K562 (cell line): Measurements from ENCODE around the gene GRIK3. TPM values are rescaled to one million over a fixed set of nuclear protein-coding genes. Genes with fewer than 3 reads are reported as not detected.

Source experiments
- ATAC-seq: fragments of 200-7000 bp; cut with Tn5 transposase; 3 replicates; pipeline ENCODE4 v1.9.1; 2020; ENCODE audit warnings: moderate library complexity
- BruUV-seq: library from RNA; stranded (reverse); fragments of 400-500 nt; replicated peaks from 2 replicates; lab custom pipeline; 2021; lab: Mats Ljungman, UMichigan
- CTCF ChIA-PET: fragments of 300-600 bp; formaldehyde crosslinking; extraction: SDS; loops from one replicate; lab custom pipeline; 2021; ENCODE audit warnings: low intra/inter-chr PET ratio; lab: Yijun Ruan, JAX
- POLR2A ChIA-PET: fragments of 300-600, 350-650 bp; sonication (Branson Sonifier 250); formaldehyde crosslinking; extraction: SDS; loops from one replicate; lab custom pipeline; 2021; ENCODE audit warnings: antibody characterized with exemption, inconsistent platforms; lab: Yijun Ruan, JAX
- DNase-seq, 4 experiments: peaks; one replicate each; pipeline versions ENCODE4 v3.0.0 to v3.0.0-alpha.2; 2011 to 2018; ENCODE audit warnings: low spot score in 3 of 4, mixed read lengths in 3 of 4; ENCODE audit errors: extremely low read depth in 1 of 4
- FAIRE-seq: peaks from 2 replicates; lab custom pipeline; 2011; peaks lifted over from hg19 to GRCh38; lab: Jason Lieb, UNC
- H2AFZ ChIP-seq: 2 replicates; pipeline ENCODE4 v1.6.0; 2011; ENCODE audit warnings: low read depth, low read length, control low read depth, inconsistent platforms
- H3K27ac ChIP-seq: fragments of 200-600 bp; 3 replicates; pipeline ENCODE4 v1.8.0; 2011; ENCODE audit warnings: low read depth, mild to moderate bottlenecking, control low read depth, inconsistent platforms, low read length, moderate library complexity, mixed read lengths; ENCODE audit errors: extremely low read depth
- H3K27me3 ChIP-seq, 2 experiments: fragments of 300-600 bp in 1 of 2; 2 replicates in 1 of 2; 3 replicates in 1 of 2; pipeline versions ENCODE4 v1.6.0 to v1.8.0; 2011; ENCODE audit warnings: inconsistent platforms in 2 of 2, low read length in 2 of 2, mild to moderate bottlenecking in 1 of 2, mixed read lengths in 1 of 2, moderate library complexity in 1 of 2; ENCODE audit not compliant: control insufficient read depth in 2 of 2, insufficient read depth in 2 of 2
- H3K36me3 ChIP-seq: fragments of 300-600 bp; 3 replicates; pipeline ENCODE4 v1.8.0; 2011; ENCODE audit warnings: mild to moderate bottlenecking, low read length, inconsistent platforms; ENCODE audit not compliant: control insufficient read depth, insufficient read depth
- H3K4me1 ChIP-seq, 2 experiments: fragments of 200-600 bp in 1 of 2; replicated peaks in 1 of 2; 2 replicates in 1 of 2; 3 replicates in 1 of 2; pipeline versions ENCODE4 v1.5.1 to v1.8.0; 2011; ENCODE audit warnings: inconsistent platforms in 2 of 2, low read length in 2 of 2, mild to moderate bottlenecking in 1 of 2, mixed read lengths in 1 of 2, moderate library complexity in 1 of 2; ENCODE audit not compliant: control insufficient read depth in 2 of 2, insufficient read depth in 2 of 2
- H3K4me2 ChIP-seq: 2 replicates; pipeline ENCODE4 v1.6.1; 2011; ENCODE audit warnings: low read length, control low read depth, inconsistent platforms, mixed read lengths; ENCODE audit not compliant: insufficient read depth
- H3K4me3 ChIP-seq: fragments of 200-600 bp; sonication (generic), shearing (Covaris generic); 2 replicates; pipeline ENCODE4 v1.5.1; 2016; ENCODE audit warnings: control low read depth, inconsistent platforms
- H3K79me2 ChIP-seq: fragments of 200-600 bp; 3 replicates; pipeline ENCODE4 v1.8.0; 2011; ENCODE audit warnings: low read length, inconsistent platforms; ENCODE audit not compliant: control insufficient read depth, insufficient read depth
- H3K9ac ChIP-seq, 2 experiments: 2 replicates each; pipeline versions ENCODE4 v1.6.0 to v1.6.1; 2011; ENCODE audit warnings: low read depth in 2 of 2, low read length in 2 of 2, control low read depth in 1 of 2, inconsistent platforms in 1 of 2, mild to moderate bottlenecking in 1 of 2, mixed read lengths in 1 of 2; ENCODE audit not compliant: insufficient read depth in 1 of 2
- H3K9me1 ChIP-seq: one replicate; pipeline ENCODE4 v1.6.0; 2011; ENCODE audit warnings: inconsistent platforms, mild to moderate bottlenecking, low read length, moderate library complexity; ENCODE audit not compliant: control insufficient read depth, insufficient read depth
- H3K9me3 ChIP-seq: replicated peaks from 2 replicates; pipeline ENCODE4 v1.5.1; 2011; ENCODE audit warnings: low read depth, low read length, inconsistent platforms; ENCODE audit not compliant: control insufficient read depth, insufficient read depth
- H4K20me1 ChIP-seq: replicated peaks from 2 replicates; pipeline ENCODE4 v1.6.1; 2011; ENCODE audit warnings: low read length, inconsistent platforms, mixed read lengths; ENCODE audit not compliant: control insufficient read depth, insufficient read depth
- CHD1 ChIP-seq: fragments of 200-600 bp; sonication (generic); IDR thresholded peaks from one replicate; pipeline ENCODE4 v1.6.1; 2012; ENCODE audit warnings: mild to moderate bottlenecking, moderate library complexity, low read length, inconsistent platforms
- ELK3 ChIP-seq: fragments of 450-650 bp; formaldehyde crosslinking; IDR thresholded peaks from 2 replicates; pipeline ENCODE4 v1.4.0; 2020; ENCODE audit warnings: mild to moderate bottlenecking
- FOXJ3 ChIP-seq: sonication (generic); formaldehyde crosslinking; IDR thresholded peaks from 2 replicates; pipeline ENCODE4 v1.4.0; 2020; ENCODE audit warnings: mild to moderate bottlenecking, missing genetic modification reagents
- GATAD2A ChIP-seq: fragments of 450-650 bp; IDR thresholded peaks from 2 replicates; pipeline ENCODE4 v1.6.1; 2017
- HOXB6 ChIP-seq: fragments of 250-450 bp; sonication (Bioruptor Pico); IDR thresholded peaks from 2 replicates; pipeline ENCODE4 v1.5.1; 2022; ENCODE audit warnings: mild to moderate bottlenecking, borderline replicate concordance
- JUNB ChIP-seq: fragments of 450-650 bp; formaldehyde crosslinking; conservative IDR thresholded peaks from 2 replicates; pipeline ENCODE4 v1.4.0; 2020; ENCODE audit warnings: mild to moderate bottlenecking
- KLF16 ChIP-seq: IDR thresholded peaks from 2 replicates; pipeline ENCODE4 v1.6.1; 2016; ENCODE audit warnings: antibody characterized with exemption
- PRDM10 ChIP-seq: fragments of 450-650 bp; IDR thresholded peaks from 2 replicates; pipeline ENCODE4 v1.6.1; 2018; ENCODE audit not compliant: partially characterized antibody
- ZFP1 ChIP-seq: fragments of 450-650 bp; formaldehyde crosslinking; IDR thresholded peaks from 2 replicates; pipeline ENCODE4 v1.4.0; 2020; ENCODE audit warnings: mild to moderate bottlenecking, mixed read lengths
- ZFX ChIP-seq: sonication (generic); formaldehyde crosslinking; IDR thresholded peaks from 2 replicates; pipeline ENCODE4 v1.8.0; 2022; ENCODE audit warnings: mild to moderate bottlenecking, missing genetic modification reagents, moderate library complexity
- ZNF696 ChIP-seq: fragments of 250-450 bp; sonication (Bioruptor Pico); conservative IDR thresholded peaks from 2 replicates; pipeline ENCODE4 v1.4.0; 2020; ENCODE audit warnings: mild to moderate bottlenecking, moderate library complexity
- WGBS: fragments of 100-300 bp; shearing (Covaris generic); methylation state at CpG from one replicate; pipeline ENCODE4 v1.1.6; 2016; ENCODE audit warnings: low coverage, mixed read lengths; ENCODE audit not compliant: insufficient coverage; ENCODE audit errors: missing lambda C conversion rate; 5-methylcytosine and 5-hydroxymethylcytosine counted together
- in situ Hi-C: fragments of 300-500 bp; cut with MboI; formaldehyde crosslinking; loops from 4 replicates; pipeline ENCODE4 v1.15.0; 2018; ENCODE audit warnings: inconsistent platforms, mixed read lengths
- intact Hi-C: fragments of 100-400 bp; cut with micrococcal nuclease; formaldehyde crosslinking; loops from 2 replicates; pipeline ENCODE4 v1.14.2; 2022
- polyA plus RNA-seq, 8 experiments: library from polyadenylated mRNA; depleted of rRNA in 4 of 8; stranded (reverse) in 5 of 8; unstranded in 3 of 8; fragments of >200 nt; fragmentation: Nextera tagmentation in 2 of 8; fragmentation: Illumina TruSeq in 1 of 8; extraction: Ambion mirVana in 2 of 8; extraction: Trizol in 1 of 8; gene quantifications; 2 replicates each; pipeline versions ENCODE4 v1.2.1 to v1.2.3, GENCODE V29; 2011 to 2014; ENCODE audit warnings: inconsistent platforms in 1 of 8, missing spikeins in 1 of 8
- total RNA-seq, 7 experiments: library from RNA; depleted of rRNA in 6 of 7; stranded (reverse); fragments of >200 nt in 6 of 7; fragmentation: Illumina TruSeq in 2 of 7; extraction: Trizol in 2 of 7; gene quantifications; 2 replicates each; pipeline versions ENCODE4 v1.2.1 to v1.2.3, GENCODE V29; 2011 to 2021; ENCODE audit warnings: low replicate concordance in 1 of 7
- TF ChIP-seq, protein P1 (sequence below): fragments of 450-650 bp; IDR thresholded peaks from 2 replicates; pipeline ENCODE4 v1.6.1; 2017; ENCODE audit warnings: antibody characterized with exemption, mild to moderate bottlenecking
- TF ChIP-seq, protein P2 (sequence below): fragments of 200-400 bp; formaldehyde crosslinking; IDR thresholded peaks from 2 replicates; pipeline ENCODE4 v1.6.1; 2017; ENCODE audit warnings: mild to moderate bottlenecking, low read depth, low read length, moderate library complexity

The GRIK3 gene
- total and polyA plus RNA-seq, 9 of the 15 experiments (the other 6 are each of a cell fraction or from before 2014, with no cell fraction given) = not detected

DNA sequence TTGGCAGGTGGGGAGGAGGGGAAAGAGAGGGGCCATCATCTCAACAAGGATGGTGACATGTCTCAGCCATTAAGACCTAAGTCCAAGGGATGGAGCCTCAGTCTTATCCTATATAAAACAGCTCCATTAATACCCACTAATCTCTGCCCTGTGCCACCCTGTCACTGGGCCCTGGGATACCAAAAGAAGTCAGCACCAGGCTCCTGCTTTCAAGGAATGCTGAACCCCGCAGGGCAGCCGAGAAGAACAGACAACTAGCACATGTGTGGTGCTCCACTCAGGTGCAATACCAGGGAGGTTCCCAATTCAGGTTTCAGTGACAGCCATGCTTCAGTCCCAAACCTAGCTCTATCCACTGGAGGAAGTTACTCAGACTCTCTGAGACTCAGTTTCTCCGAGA is 128.4 kb downstream of the GRIK3 start:
- no peaks in the 10 kb centered on the region for H3K36me3 ChIP-seq
- POLR2A ChIA-PET = no interaction called here
- no peak for FAIRE-seq
- H3K4me1 ChIP-seq = no peaks in the 10 kb centered on the region
- H3K4me3 ChIP-seq = no peak overlapping the region
- no peaks in the 10 kb centered on the region for H3K79me2 ChIP-seq
- DNase-seq = no peak
- H3K4me2 ChIP-seq = no peak overlapping the region
- in situ Hi-C loops = no loop called here
- ATAC-seq = no peak
- H4K20me1 ChIP-seq = peaks cover 4% of the 10 kb centered on the region
- CTCF ChIA-PET = no interaction called here
- no peak overlapping the region for H3K27ac ChIP-seq
- 0 out of 5 replicates have a peak, but pooled peaks cover 0 to 6% of the 10 kb centered on the region in 2 experiments for H3K27me3 ChIP-seq
- no peak overlapping the region for H3K9ac ChIP-seq
- no peak overlapping the region for H2AFZ ChIP-seq
- no peaks in the 10 kb centered on the region for H3K9me3 ChIP-seq
- intact Hi-C loops = no loop called here
- no peaks in the 10 kb centered on the region for H3K9me1 ChIP-seq
- 0% methylated on average over 3 of the region's 3 CpGs for WGBS
- BruUV-seq = no TSS peak
- TF ChIP-seq KLF16 = no peak
- TF ChIP-seq, protein P1, sequence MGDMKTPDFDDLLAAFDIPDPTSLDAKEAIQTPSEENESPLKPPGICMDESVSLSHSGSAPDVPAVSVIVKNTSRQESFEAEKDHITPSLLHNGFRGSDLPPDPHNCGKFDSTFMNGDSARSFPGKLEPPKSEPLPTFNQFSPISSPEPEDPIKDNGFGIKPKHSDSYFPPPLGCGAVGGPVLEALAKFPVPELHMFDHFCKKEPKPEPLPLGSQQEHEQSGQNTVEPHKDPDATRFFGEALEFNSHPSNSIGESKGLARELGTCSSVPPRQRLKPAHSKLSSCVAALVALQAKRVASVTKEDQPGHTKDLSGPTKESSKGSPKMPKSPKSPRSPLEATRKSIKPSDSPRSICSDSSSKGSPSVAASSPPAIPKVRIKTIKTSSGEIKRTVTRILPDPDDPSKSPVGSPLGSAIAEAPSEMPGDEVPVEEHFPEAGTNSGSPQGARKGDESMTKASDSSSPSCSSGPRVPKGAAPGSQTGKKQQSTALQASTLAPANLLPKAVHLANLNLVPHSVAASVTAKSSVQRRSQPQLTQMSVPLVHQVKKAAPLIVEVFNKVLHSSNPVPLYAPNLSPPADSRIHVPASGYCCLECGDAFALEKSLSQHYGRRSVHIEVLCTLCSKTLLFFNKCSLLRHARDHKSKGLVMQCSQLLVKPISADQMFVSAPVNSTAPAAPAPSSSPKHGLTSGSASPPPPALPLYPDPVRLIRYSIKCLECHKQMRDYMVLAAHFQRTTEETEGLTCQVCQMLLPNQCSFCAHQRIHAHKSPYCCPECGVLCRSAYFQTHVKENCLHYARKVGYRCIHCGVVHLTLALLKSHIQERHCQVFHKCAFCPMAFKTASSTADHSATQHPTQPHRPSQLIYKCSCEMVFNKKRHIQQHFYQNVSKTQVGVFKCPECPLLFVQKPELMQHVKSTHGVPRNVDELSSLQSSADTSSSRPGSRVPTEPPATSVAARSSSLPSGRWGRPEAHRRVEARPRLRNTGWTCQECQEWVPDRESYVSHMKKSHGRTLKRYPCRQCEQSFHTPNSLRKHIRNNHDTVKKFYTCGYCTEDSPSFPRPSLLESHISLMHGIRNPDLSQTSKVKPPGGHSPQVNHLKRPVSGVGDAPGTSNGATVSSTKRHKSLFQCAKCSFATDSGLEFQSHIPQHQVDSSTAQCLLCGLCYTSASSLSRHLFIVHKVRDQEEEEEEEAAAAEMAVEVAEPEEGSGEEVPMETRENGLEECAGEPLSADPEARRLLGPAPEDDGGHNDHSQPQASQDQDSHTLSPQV = no peak
- no peak for TF ChIP-seq ELK3 (CRISPR knock-in tag)
- TF ChIP-seq HOXB6 (CRISPR knock-in tag) = no peak
- TF ChIP-seq, protein P2, sequence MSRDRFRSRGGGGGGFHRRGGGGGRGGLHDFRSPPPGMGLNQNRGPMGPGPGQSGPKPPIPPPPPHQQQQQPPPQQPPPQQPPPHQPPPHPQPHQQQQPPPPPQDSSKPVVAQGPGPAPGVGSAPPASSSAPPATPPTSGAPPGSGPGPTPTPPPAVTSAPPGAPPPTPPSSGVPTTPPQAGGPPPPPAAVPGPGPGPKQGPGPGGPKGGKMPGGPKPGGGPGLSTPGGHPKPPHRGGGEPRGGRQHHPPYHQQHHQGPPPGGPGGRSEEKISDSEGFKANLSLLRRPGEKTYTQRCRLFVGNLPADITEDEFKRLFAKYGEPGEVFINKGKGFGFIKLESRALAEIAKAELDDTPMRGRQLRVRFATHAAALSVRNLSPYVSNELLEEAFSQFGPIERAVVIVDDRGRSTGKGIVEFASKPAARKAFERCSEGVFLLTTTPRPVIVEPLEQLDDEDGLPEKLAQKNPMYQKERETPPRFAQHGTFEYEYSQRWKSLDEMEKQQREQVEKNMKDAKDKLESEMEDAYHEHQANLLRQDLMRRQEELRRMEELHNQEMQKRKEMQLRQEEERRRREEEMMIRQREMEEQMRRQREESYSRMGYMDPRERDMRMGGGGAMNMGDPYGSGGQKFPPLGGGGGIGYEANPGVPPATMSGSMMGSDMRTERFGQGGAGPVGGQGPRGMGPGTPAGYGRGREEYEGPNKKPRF = no peak
- no peak for TF ChIP-seq GATAD2A
- TF ChIP-seq FOXJ3 (CRISPR knock-in tag) = no peak
- TF ChIP-seq ZFP1 = no peak
- no peak for TF ChIP-seq CHD1
- no peak for TF ChIP-seq ZFX
- no peak for TF ChIP-seq JUNB (CRISPR knock-in tag)
- no peak for TF ChIP-seq ZNF696
- no peak for TF ChIP-seq PRDM10
